ENCODE measurements around the gene ANXA4. TPM values are rescaled to one million over a fixed set of nuclear protein-coding genes. Genes with fewer than 3 reads are reported as not detected.

Gene ANXA4
- total and polyA plus RNA-seq, 2 of the 13 experiments (the other 11 are each of a cell fraction or from before 2014, with no cell fraction given) = 155 to 168 TPM

- Histone ChIP-seq H3K9me3 (ENCODE audit: low read length) (no peaks in the 10 kb centered on the region), H3K79me2 (ENCODE audit: insufficient read depth, low read length) (no peaks in the 10 kb centered on the region), H3K4me2 (ENCODE audit: low read depth, low read length) (peak overlapping the region; percentile 58), H3K27ac (ENCODE audit: extremely low read length, insufficient read depth, low read length) (peak overlapping the region; percentile 66), H3K9ac (ENCODE audit: insufficient read depth, low read depth, low read length) (peak overlapping the region; percentile 28), H3K36me3 (replicated peaks in 1 of 2; ENCODE audit: control insufficient read depth in 1 of 2, insufficient read depth in 2 of 2, low read length in 2 of 2) (peaks cover 4 to 21% of the 10 kb centered on the region in 2 experiments; a peak in 3 of 5 replicates), H3K4me1 (ENCODE audit: insufficient read depth, low read length) (peaks cover 66% of the 10 kb centered on the region), H2AFZ (ENCODE audit: low read length) (no peak overlapping the region), H3K4me3 (replicated peaks in 1 of 3; ENCODE audit: insufficient read depth in 1 of 3, low read depth in 2 of 3, low read length in 3 of 3) (peak overlapping the region in 2 of 3 experiments; percentile 14 to 26; a peak in 2 of 6 replicates), H3K27me3 (ENCODE audit: control insufficient read depth in 1 of 2, insufficient read depth in 2 of 2, low read length in 2 of 2) (no peaks in the 10 kb centered on the region), H4K20me1 (ENCODE audit: insufficient read depth, low read length) (peaks cover 6% of the 10 kb centered on the region; the same call in 1 of the 2 replicates)
- WGBS (ENCODE audit: low lambda C conversion rate) = 5% methylated on average over 5 of the region's 5 CpGs
- CTCF ChIA-PET (ENCODE audit: low intra/inter-chr PET ratio, low total read pairs) = interaction anchor here (1.7 kb wide), 1 partner anchor 35 kb away, joined by 5 read pairs; no protein-coding TSS in a partner anchor
- ATAC-seq (peak; percentile 91), FAIRE-seq (peak; percentile 96), DNase-seq (ENCODE audit: low spot score) (peak; percentile 97)
- in situ Hi-C loops (cut with HindIII; ENCODE audit: extremely low pct_ligation_motif_present, low pct_unique_long_range_greater_than_20kb) = no loop called here
- BruUV-seq (replicated peaks) = no TSS peak
- intact Hi-C loops (cut with micrococcal nuclease; ENCODE audit: unreplicated experiment) = loop anchor here (1.0 to 5.0 kb wide), 4 partner anchors 8 to 39 kb away; partner anchors contain the start of gene ANXA4
- POLR2A ChIA-PET = interaction anchor here (0.6 to 2.6 kb wide), 12 partner anchors 9 to 409 kb away, joined by 3 to 67 read pairs (median 5); partner anchors contain the start of genes ANXA4, C2orf42 and GMCL1
- no peak for TF ChIP-seq PHB2 (IDR thresholded peaks at IDR 0.05; ENCODE audit: partially characterized antibody)
- TF ChIP-seq ZNF275 (CRISPR knock-in tag; IDR thresholded peaks at IDR 0.05; ENCODE audit: borderline replicate concordance) = no peak; the same call in 1 of the 2 replicates
- TF ChIP-seq RAD51 (IDR thresholded peaks at IDR 0.05; ENCODE audit: borderline replicate concordance) = no peak
- TF ChIP-seq ZNF614 (CRISPR knock-in tag; IDR thresholded peaks at IDR 0.05; ENCODE audit: borderline replicate concordance) = peak; percentile 94
- 0 out of 2 replicates have a peak, but pooled peaks have one; percentile 54 for TF ChIP-seq ZBTB21 (CRISPR knock-in tag; IDR thresholded peaks at IDR 0.05)
- peak; percentile 98 for TF ChIP-seq MIER3 (CRISPR knock-in tag; IDR thresholded peaks at IDR 0.05; ENCODE audit: borderline replicate concordance)
- TF ChIP-seq PRPF4 (IDR thresholded peaks at IDR 0.05; ENCODE audit: low read depth, low read length, poor library complexity, severe bottlenecking) = no peak
- TF ChIP-seq SKI (IDR thresholded peaks at IDR 0.05; ENCODE audit: partially characterized antibody) = peak; percentile 98
- peak; percentile 90 for TF ChIP-seq ZNF264 (CRISPR knock-in tag; IDR thresholded peaks at IDR 0.05)
- no peak for TF ChIP-seq MLLT10 (CRISPR knock-in tag; IDR thresholded peaks at IDR 0.05)
- no peak for TF ChIP-seq WIZ (CRISPR knock-in tag; IDR thresholded peaks at IDR 0.05)
- TF ChIP-seq ZNF160 (CRISPR knock-in tag; IDR thresholded peaks at IDR 0.05) = no peak
- no peak for TF ChIP-seq NFE2 (CRISPR knock-in tag; IDR thresholded peaks at IDR 0.05)
- no peak for TF ChIP-seq ZNF101 (CRISPR knock-in tag; IDR thresholded peaks at IDR 0.05; ENCODE audit: borderline replicate concordance, low read depth)
- peak; percentile 95; the same call in 1 of the 2 replicates for TF ChIP-seq ZNF580 (CRISPR knock-in tag; IDR thresholded peaks at IDR 0.05; ENCODE audit: borderline replicate concordance, low read depth)
- TF ChIP-seq ZNF709 (CRISPR knock-in tag; IDR thresholded peaks at IDR 0.05) = peak; percentile 64; the same call in 1 of the 2 replicates
- no peak for TF ChIP-seq ZNF3 (CRISPR knock-in tag; IDR thresholded peaks at IDR 0.05)
- TF ChIP-seq SALL2 (CRISPR knock-in tag; IDR thresholded peaks at IDR 0.05) = 0 out of 2 replicates have a peak, but pooled peaks have one; percentile 56
- peak; percentile 58; the same call in 1 of the 2 replicates for TF ChIP-seq ZNF629 (CRISPR knock-in tag; conservative IDR thresholded peaks at IDR 0.05)
- no peak for TF ChIP-seq IKZF4 (CRISPR knock-in tag; IDR thresholded peaks at IDR 0.05; ENCODE audit: borderline replicate concordance, low read depth, not compliant biosample characterization)
- no peak for TF ChIP-seq TMF1 (CRISPR knock-in tag; IDR thresholded peaks at IDR 0.05; ENCODE audit: low read depth)
- TF ChIP-seq ZNF850 (CRISPR knock-in tag; conservative IDR thresholded peaks at IDR 0.05) = no peak
- no peak for TF ChIP-seq POLR2AphosphoS5 (IDR thresholded peaks at IDR 0.05; ENCODE audit: low read depth, low read length)
- no peak for TF ChIP-seq ZNF326 (CRISPR knock-in tag; IDR thresholded peaks at IDR 0.05; ENCODE audit: borderline replicate concordance)
- TF ChIP-seq TP53 (CRISPR knock-in tag; conservative IDR thresholded peaks at IDR 0.05) = peak; percentile 79; the same call in 1 of the 2 replicates
Observed at GRCh38 chr2:69781321-69782248, 39.7 kb downstream of the ANXA4 start.

Measured in HepG2 (cell line).